Measurements from ENCODE around the gene MORC4.

MORC4 gene

DNA sequence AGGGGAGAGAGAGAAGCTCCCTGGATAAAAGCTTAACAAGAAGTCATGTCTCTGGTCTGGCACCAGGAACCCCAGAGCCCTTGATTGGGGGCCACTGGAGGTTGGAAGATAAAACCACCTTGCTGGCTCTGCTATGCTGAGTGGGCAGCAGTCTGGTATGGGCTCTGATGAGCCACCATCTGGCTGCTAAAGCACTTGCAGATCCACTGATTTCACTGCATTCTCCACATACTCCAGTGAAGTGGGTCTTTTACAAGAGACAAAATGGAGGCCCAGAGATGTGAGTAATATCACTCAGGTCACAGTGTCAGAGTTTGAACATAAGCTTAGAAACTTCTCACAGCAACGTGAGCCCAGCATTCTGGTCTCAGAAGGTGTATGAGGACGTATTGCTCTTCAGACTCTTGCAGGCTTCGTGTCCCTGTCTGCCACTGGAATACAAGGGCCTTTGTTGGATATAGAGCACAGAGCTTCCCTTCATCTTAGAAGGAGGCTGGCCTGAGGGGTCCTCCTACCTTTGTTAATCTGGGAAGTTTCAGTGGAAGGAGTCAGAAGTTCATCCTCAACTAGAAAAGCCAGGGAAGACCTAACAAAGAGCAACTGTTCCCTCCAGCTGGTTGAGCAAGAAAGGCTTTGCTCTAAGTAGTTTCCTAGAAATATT is 68.1 kb downstream of the MORC4 start:
- Histone ChIP-seq H3K36me3 (replicated peaks in 1 of 2; ENCODE audit: control insufficient read depth in 2 of 2, insufficient read depth in 2 of 2, low read length in 2 of 2) (no peaks in the 10 kb centered on the region), H3K9ac (ENCODE audit: low read depth, low read length, poor library complexity) (no peak overlapping the region), H2BK15ac (ENCODE audit: low read length) (no peak overlapping the region), H3K4ac (ENCODE audit: low read length) (no peak overlapping the region), H3K79me1 (ENCODE audit: low read depth, low read length) (no peaks in the 10 kb centered on the region), H3K23ac (ENCODE audit: low read depth, low read length, poor library complexity) (no peak overlapping the region), H3K4me1 (ENCODE audit: control insufficient read depth in 2 of 2, insufficient read depth in 1 of 2, low read depth in 1 of 2, low read length in 2 of 2) (peaks cover 0 to 2% of the 10 kb centered on the region in 2 donors), H2BK120ac (ENCODE audit: low read depth, low read length) (no peak overlapping the region), H2AK5ac (ENCODE audit: low read depth, low read length) (no peak overlapping the region), H3K9me3 (replicated peaks in 1 of 2; ENCODE audit: control insufficient read depth in 2 of 2, insufficient read depth in 1 of 2, low read depth in 1 of 2, low read length in 2 of 2) (no peaks in the 10 kb centered on the region), H2BK12ac (ENCODE audit: low read length) (no peak overlapping the region), H4K91ac (ENCODE audit: low read depth, low read length, poor library complexity) (no peak overlapping the region), H3K14ac (ENCODE audit: low read length) (no peak overlapping the region), H3K27ac (replicated peaks; ENCODE audit: low read length) (no peak overlapping the region), H3K27me3 (ENCODE audit: control insufficient read depth in 3 of 3, insufficient read depth in 3 of 3, low read depth in 1 of 3, low read length in 3 of 3) (no peaks in the 10 kb centered on the region), H2BK5ac (ENCODE audit: low read length) (no peak overlapping the region), H3K18ac (ENCODE audit: low read length) (no peak overlapping the region), H2AFZ (ENCODE audit: low read length) (no peak overlapping the region), H4K8ac (ENCODE audit: low read depth, low read length) (no peak overlapping the region), H3K4me3 (ENCODE audit: low read length in 2 of 2) (no peak overlapping the region), H3K4me2 (ENCODE audit: insufficient read depth, low read length, poor library complexity, severe bottlenecking) (no peak overlapping the region)
- no peak for DNase-seq (ENCODE audit: low spot score)
- WGBS, 2 donors (ENCODE audit: extremely low coverage in 2 of 2, insufficient read length in 2 of 2, insufficient replicate concordance in 1 of 2): no CpG with 5 or more reads among the region's 3 CpGs

DNA sequence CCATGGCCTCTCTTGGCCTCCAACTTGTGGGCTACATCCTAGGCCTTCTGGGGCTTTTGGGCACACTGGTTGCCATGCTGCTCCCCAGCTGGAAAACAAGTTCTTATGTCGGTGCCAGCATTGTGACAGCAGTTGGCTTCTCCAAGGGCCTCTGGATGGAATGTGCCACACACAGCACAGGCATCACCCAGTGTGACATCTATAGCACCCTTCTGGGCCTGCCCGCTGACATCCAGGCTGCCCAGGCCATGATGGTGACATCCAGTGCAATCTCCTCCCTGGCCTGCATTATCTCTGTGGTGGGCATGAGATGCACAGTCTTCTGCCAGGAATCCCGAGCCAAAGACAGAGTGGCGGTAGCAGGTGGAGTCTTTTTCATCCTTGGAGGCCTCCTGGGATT is 71.8 kb downstream of the MORC4 start:
- H3K14ac ChIP-seq (ENCODE audit: low read length): no peak overlapping the region
- no peak overlapping the region for H3K23ac ChIP-seq (ENCODE audit: low read depth, low read length, poor library complexity)
- H3K27me3 ChIP-seq (ENCODE audit: control insufficient read depth in 3 of 3, insufficient read depth in 3 of 3, low read depth in 1 of 3, low read length in 3 of 3): no peaks in the 10 kb centered on the region
- H3K18ac ChIP-seq (ENCODE audit: low read length): no peak overlapping the region
- H4K91ac ChIP-seq (ENCODE audit: low read depth, low read length, poor library complexity): no peak overlapping the region
- H2AK5ac ChIP-seq (ENCODE audit: low read depth, low read length): no peak overlapping the region
- no peak overlapping the region for H2AFZ ChIP-seq (ENCODE audit: low read length)
- H3K4me1 ChIP-seq (ENCODE audit: control insufficient read depth in 2 of 2, insufficient read depth in 1 of 2, low read depth in 1 of 2, low read length in 2 of 2): peaks cover 0 to 2% of the 10 kb centered on the region in 2 donors
- H3K4ac ChIP-seq (ENCODE audit: low read length): no peak overlapping the region
- no peak for DNase-seq (ENCODE audit: low spot score)
- no peak overlapping the region for H3K4me3 ChIP-seq (ENCODE audit: low read length in 2 of 2)
- no peak overlapping the region for H4K8ac ChIP-seq (ENCODE audit: low read depth, low read length)
- no peak overlapping the region for H3K4me2 ChIP-seq (ENCODE audit: insufficient read depth, low read length, poor library complexity, severe bottlenecking)
- no peak overlapping the region for H2BK5ac ChIP-seq (ENCODE audit: low read length)
- H3K9ac ChIP-seq (ENCODE audit: low read depth, low read length, poor library complexity): no peak overlapping the region
- H3K27ac ChIP-seq (replicated peaks; ENCODE audit: low read length): no peak overlapping the region
- WGBS, 2 donors (ENCODE audit: extremely low coverage in 2 of 2, insufficient read length in 2 of 2, insufficient replicate concordance in 1 of 2): no CpG with 5 or more reads among the region's 4 CpGs
- H2BK120ac ChIP-seq (ENCODE audit: low read depth, low read length): no peak overlapping the region
- H3K9me3 ChIP-seq (replicated peaks in 1 of 2; ENCODE audit: control insufficient read depth in 2 of 2, insufficient read depth in 1 of 2, low read depth in 1 of 2, low read length in 2 of 2): no peaks in the 10 kb centered on the region
- no peaks in the 10 kb centered on the region for H3K36me3 ChIP-seq (replicated peaks in 1 of 2; ENCODE audit: control insufficient read depth in 2 of 2, insufficient read depth in 2 of 2, low read length in 2 of 2)
- no peak overlapping the region for H2BK12ac ChIP-seq (ENCODE audit: low read length)
- no peaks in the 10 kb centered on the region for H3K79me1 ChIP-seq (ENCODE audit: low read depth, low read length)
- H2BK15ac ChIP-seq (ENCODE audit: low read length): no peak overlapping the region

DNA sequence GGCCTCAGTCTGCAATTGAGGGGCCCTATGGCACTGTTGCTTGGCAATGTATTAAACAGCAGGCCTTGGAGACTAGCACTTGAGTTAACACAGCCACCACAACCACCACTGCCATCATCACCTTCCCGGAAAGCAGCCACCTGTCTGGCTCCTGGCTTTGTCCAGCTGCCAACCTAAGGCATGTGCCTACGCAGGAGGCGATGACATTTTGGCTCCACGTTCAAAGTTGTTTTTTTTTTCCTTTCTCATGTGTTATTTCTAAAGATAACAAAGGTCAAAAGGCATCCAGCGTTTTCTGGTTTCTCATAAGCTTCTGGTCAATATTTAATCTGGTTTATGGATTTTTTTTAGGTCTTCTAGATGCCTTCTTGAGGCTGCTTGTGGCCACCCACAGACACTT is 72.3 kb downstream of the MORC4 start:
- no peaks in the 10 kb centered on the region for H3K27me3 ChIP-seq (ENCODE audit: control insufficient read depth in 3 of 3, insufficient read depth in 3 of 3, low read depth in 1 of 3, low read length in 3 of 3)

DNA sequence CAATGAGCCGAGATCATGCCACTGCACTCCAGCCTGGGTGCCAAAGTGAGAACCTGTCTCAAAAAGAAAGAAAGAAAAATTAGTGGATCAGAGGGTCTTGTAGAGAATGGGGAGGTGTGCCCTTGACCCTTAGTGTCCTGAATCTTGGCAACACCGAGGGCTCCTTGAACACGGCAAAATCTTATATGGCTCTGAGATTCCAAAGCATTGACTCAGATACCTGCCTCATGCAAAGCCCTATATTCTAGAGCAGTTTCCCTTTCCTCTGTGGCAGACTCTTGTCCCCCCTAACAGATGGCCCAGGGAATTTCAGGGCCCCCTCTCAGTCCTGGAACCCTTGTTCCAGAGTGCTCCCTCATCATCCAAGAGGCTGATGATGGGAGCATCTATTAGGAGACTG is 73.0 kb downstream of the MORC4 start:
- no peak overlapping the region for H3K14ac ChIP-seq (ENCODE audit: low read length)
- no peak overlapping the region for H2BK5ac ChIP-seq (ENCODE audit: low read length)
- no peak overlapping the region for H2BK12ac ChIP-seq (ENCODE audit: low read length)
- no peak overlapping the region for H3K9ac ChIP-seq (ENCODE audit: low read depth, low read length, poor library complexity)
- no peak overlapping the region for H2BK120ac ChIP-seq (ENCODE audit: low read depth, low read length)
- H3K18ac ChIP-seq (ENCODE audit: low read length): no peak overlapping the region
- H3K4me2 ChIP-seq (ENCODE audit: insufficient read depth, low read length, poor library complexity, severe bottlenecking): no peak overlapping the region
- no peaks in the 10 kb centered on the region for H3K36me3 ChIP-seq (replicated peaks in 1 of 2; ENCODE audit: control insufficient read depth in 2 of 2, insufficient read depth in 2 of 2, low read length in 2 of 2)
- H3K4ac ChIP-seq (ENCODE audit: low read length): no peak overlapping the region
- no peak overlapping the region for H3K4me3 ChIP-seq (ENCODE audit: low read length in 2 of 2)
- H3K79me1 ChIP-seq (ENCODE audit: low read depth, low read length): no peaks in the 10 kb centered on the region
- H3K9me3 ChIP-seq (replicated peaks in 1 of 2; ENCODE audit: control insufficient read depth in 2 of 2, insufficient read depth in 1 of 2, low read depth in 1 of 2, low read length in 2 of 2): no peaks in the 10 kb centered on the region
- peaks cover 0 to under 1% (median 0%) of the 10 kb centered on the region in 3 experiments for H3K27me3 ChIP-seq (ENCODE audit: control insufficient read depth in 3 of 3, insufficient read depth in 3 of 3, low read depth in 1 of 3, low read length in 3 of 3)
- no CpG with 5 or more reads among the region's 3 CpGs for WGBS, 2 donors (ENCODE audit: extremely low coverage in 2 of 2, insufficient read length in 2 of 2, insufficient replicate concordance in 1 of 2)
- H4K91ac ChIP-seq (ENCODE audit: low read depth, low read length, poor library complexity): no peak overlapping the region
- no peak for DNase-seq (ENCODE audit: low spot score)
- no peak overlapping the region for H2AK5ac ChIP-seq (ENCODE audit: low read depth, low read length)
- H3K23ac ChIP-seq (ENCODE audit: low read depth, low read length, poor library complexity): no peak overlapping the region
- H4K8ac ChIP-seq (ENCODE audit: low read depth, low read length): no peak overlapping the region
- H3K4me1 ChIP-seq (ENCODE audit: control insufficient read depth in 2 of 2, insufficient read depth in 1 of 2, low read depth in 1 of 2, low read length in 2 of 2): peaks cover 0 to 2% of the 10 kb centered on the region in 2 donors
- H3K27ac ChIP-seq (replicated peaks; ENCODE audit: low read length): no peak overlapping the region
- H2AFZ ChIP-seq (ENCODE audit: low read length): no peak overlapping the region
- no peak overlapping the region for H2BK15ac ChIP-seq (ENCODE audit: low read length)

More for the DNA sequence above, 72.3 kb downstream of the MORC4 start:
- no peak overlapping the region for H2BK5ac ChIP-seq (ENCODE audit: low read length)
- no peak overlapping the region for H2AFZ ChIP-seq (ENCODE audit: low read length)
- no peak overlapping the region for H3K9ac ChIP-seq (ENCODE audit: low read depth, low read length, poor library complexity)
- no peak overlapping the region for H3K18ac ChIP-seq (ENCODE audit: low read length)
- no peak overlapping the region for H4K91ac ChIP-seq (ENCODE audit: low read depth, low read length, poor library complexity)
- no peak overlapping the region for H3K4ac ChIP-seq (ENCODE audit: low read length)
- H3K27ac ChIP-seq (replicated peaks; ENCODE audit: low read length): no peak overlapping the region
- H3K36me3 ChIP-seq (replicated peaks in 1 of 2; ENCODE audit: control insufficient read depth in 2 of 2, insufficient read depth in 2 of 2, low read length in 2 of 2): no peaks in the 10 kb centered on the region
- DNase-seq (ENCODE audit: low spot score): no peak
- H3K23ac ChIP-seq (ENCODE audit: low read depth, low read length, poor library complexity): no peak overlapping the region
- H3K4me1 ChIP-seq (ENCODE audit: control insufficient read depth in 2 of 2, insufficient read depth in 1 of 2, low read depth in 1 of 2, low read length in 2 of 2): peaks cover 0 to 2% of the 10 kb centered on the region in 2 donors
- no peak overlapping the region for H3K4me3 ChIP-seq (ENCODE audit: low read length in 2 of 2)
- H2BK15ac ChIP-seq (ENCODE audit: low read length): no peak overlapping the region
- H2AK5ac ChIP-seq (ENCODE audit: low read depth, low read length): no peak overlapping the region
- H3K4me2 ChIP-seq (ENCODE audit: insufficient read depth, low read length, poor library complexity, severe bottlenecking): no peak overlapping the region
- no peaks in the 10 kb centered on the region for H3K79me1 ChIP-seq (ENCODE audit: low read depth, low read length)
- no peak overlapping the region for H2BK12ac ChIP-seq (ENCODE audit: low read length)
- no CpG with 5 or more reads among the region's 5 CpGs for WGBS, 2 donors (ENCODE audit: extremely low coverage in 2 of 2, insufficient read length in 2 of 2, insufficient replicate concordance in 1 of 2)
- no peak overlapping the region for H2BK120ac ChIP-seq (ENCODE audit: low read depth, low read length)
- no peak overlapping the region for H3K14ac ChIP-seq (ENCODE audit: low read length)
- H4K8ac ChIP-seq (ENCODE audit: low read depth, low read length): no peak overlapping the region
- no peaks in the 10 kb centered on the region for H3K9me3 ChIP-seq (replicated peaks in 1 of 2; ENCODE audit: control insufficient read depth in 2 of 2, insufficient read depth in 1 of 2, low read depth in 1 of 2, low read length in 2 of 2)
